Body of pancreas (tissue), 4 donors: ENCODE data around the gene TMEM247.

Experiments
- POLR2A ChIP-seq, 3 donors: fragments of 450-650 bp; IDR thresholded peaks; one replicate each; pipeline ENCODE4 v1.6.1; 2016; ENCODE audit warnings: antibody characterized with exemption in 3 of 3, mild to moderate bottlenecking in 2 of 3
- TF ChIP-seq, protein P1 (sequence below), 7 experiments: fragments of 450-650 bp in 4 of 7; fragments of 200-600 bp in 3 of 7; sonication (generic) in 3 of 7; IDR thresholded peaks; one replicate each; pipeline ENCODE4 v1.5.1; 2016 to 2019; ENCODE audit warnings: antibody characterized with exemption in 7 of 7

DNA sequence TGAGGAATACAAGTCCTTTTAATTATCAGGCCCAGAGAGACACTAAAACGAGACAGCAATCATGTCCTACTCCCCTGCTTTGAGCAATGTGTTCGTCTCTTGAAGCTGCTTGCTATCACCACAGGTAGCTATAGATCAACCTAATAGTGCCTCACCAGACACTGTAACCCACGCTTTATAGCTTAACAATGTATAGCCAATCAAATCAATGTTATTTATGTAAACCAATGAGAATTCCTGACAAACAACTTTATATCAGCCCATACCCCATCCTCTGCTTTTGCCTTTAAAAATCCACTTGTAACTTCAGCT is 26.1 kb downstream of the TMEM247 start:
- TF ChIP-seq, protein P1, sequence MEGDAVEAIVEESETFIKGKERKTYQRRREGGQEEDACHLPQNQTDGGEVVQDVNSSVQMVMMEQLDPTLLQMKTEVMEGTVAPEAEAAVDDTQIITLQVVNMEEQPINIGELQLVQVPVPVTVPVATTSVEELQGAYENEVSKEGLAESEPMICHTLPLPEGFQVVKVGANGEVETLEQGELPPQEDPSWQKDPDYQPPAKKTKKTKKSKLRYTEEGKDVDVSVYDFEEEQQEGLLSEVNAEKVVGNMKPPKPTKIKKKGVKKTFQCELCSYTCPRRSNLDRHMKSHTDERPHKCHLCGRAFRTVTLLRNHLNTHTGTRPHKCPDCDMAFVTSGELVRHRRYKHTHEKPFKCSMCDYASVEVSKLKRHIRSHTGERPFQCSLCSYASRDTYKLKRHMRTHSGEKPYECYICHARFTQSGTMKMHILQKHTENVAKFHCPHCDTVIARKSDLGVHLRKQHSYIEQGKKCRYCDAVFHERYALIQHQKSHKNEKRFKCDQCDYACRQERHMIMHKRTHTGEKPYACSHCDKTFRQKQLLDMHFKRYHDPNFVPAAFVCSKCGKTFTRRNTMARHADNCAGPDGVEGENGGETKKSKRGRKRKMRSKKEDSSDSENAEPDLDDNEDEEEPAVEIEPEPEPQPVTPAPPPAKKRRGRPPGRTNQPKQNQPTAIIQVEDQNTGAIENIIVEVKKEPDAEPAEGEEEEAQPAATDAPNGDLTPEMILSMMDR (IDR thresholded peaks at IDR 0.05), result no peak
- no peak for TF ChIP-seq POLR2A (IDR thresholded peaks at IDR 0.05)
